ENCODE data around the gene PKD1. TPM values are rescaled to one million over a fixed set of nuclear protein-coding genes. Genes with fewer than 3 reads are reported as not detected.
A peak's percentile ranks its signal among the peaks of the same experiment; 100 is the strongest.

PKD1 gene
- total RNA-seq, 1 experiment from 2014 or later: 60.4 TPM

- Histone ChIP-seq H3K4me3 (no peak overlapping the region), H3K36me3 (peaks cover 73% of the 10 kb centered on the region), H3K4me1 (replicated peaks) (no peaks in the 10 kb centered on the region), H3K9me3 (replicated peaks) (no peaks in the 10 kb centered on the region), H3K27me3 (replicated peaks) (no peaks in the 10 kb centered on the region), H3K27ac (no peak overlapping the region)
- no peak for DNase-seq (ENCODE audit: low read depth in 1 of 2, low spot score in 2 of 2)
These were observed 78.9 kb downstream of the PKD1 start for GRCh38 chr16:2056681-2057407.

- no peak overlapping the region for H3K27ac ChIP-seq
- no peaks in the 10 kb centered on the region for H3K9me3 ChIP-seq (replicated peaks)
- no peaks in the 10 kb centered on the region for H3K27me3 ChIP-seq (replicated peaks)
- H3K4me1 ChIP-seq (replicated peaks): no peaks in the 10 kb centered on the region
- H3K4me3 ChIP-seq: no peak overlapping the region
- DNase-seq (ENCODE audit: low read depth in 1 of 2, low spot score in 2 of 2): no peak
- peaks cover 74% of the 10 kb centered on the region for H3K36me3 ChIP-seq
These were observed 79.6 kb downstream of the PKD1 start for GRCh38 chr16:2056077-2056476.

- Histone ChIP-seq H3K27ac (no peak overlapping the region), H3K9me3 (replicated peaks) (no peaks in the 10 kb centered on the region), H3K4me1 (replicated peaks) (no peaks in the 10 kb centered on the region), H3K4me3 (no peak overlapping the region), H3K27me3 (replicated peaks) (no peaks in the 10 kb centered on the region), H3K36me3 (peaks cover 70% of the 10 kb centered on the region)
- DNase-seq (ENCODE audit: low read depth in 1 of 2, low spot score in 2 of 2): no peak
These were observed 81.0 kb downstream of the PKD1 start for GRCh38 chr16:2054543-2055245.

- H3K9me3 ChIP-seq (replicated peaks): no peaks in the 10 kb centered on the region
- H3K4me1 ChIP-seq (replicated peaks): peaks cover 2% of the 10 kb centered on the region; the same call in 1 of the 2 replicates
- H3K36me3 ChIP-seq: peaks cover 75% of the 10 kb centered on the region
- no peak overlapping the region for H3K4me3 ChIP-seq
- no peaks in the 10 kb centered on the region for H3K27me3 ChIP-seq (replicated peaks)
- no peak overlapping the region for H3K27ac ChIP-seq
- DNase-seq (ENCODE audit: low read depth in 1 of 2, low spot score in 2 of 2): no peak
These were observed 81.8 kb downstream of the PKD1 start for GRCh38 chr16:2053897-2054296.

- Histone ChIP-seq H3K4me3 (no peak overlapping the region), H3K4me1 (replicated peaks) (peaks cover 8% of the 10 kb centered on the region), H3K36me3 (peaks cover 70% of the 10 kb centered on the region), H3K27me3 (replicated peaks) (no peaks in the 10 kb centered on the region), H3K27ac (no peak overlapping the region), H3K9me3 (replicated peaks) (no peaks in the 10 kb centered on the region)
- no peak for DNase-seq (ENCODE audit: low read depth in 1 of 2, low spot score in 2 of 2)
These were observed 82.5 kb downstream of the PKD1 start for GRCh38 chr16:2053211-2053610.

GRCh38 chr16:2048116-2048543, 87.6 kb downstream of the PKD1 start:
- peaks cover 46% of the 10 kb centered on the region for H3K36me3 ChIP-seq
- peaks cover 25% of the 10 kb centered on the region for H3K4me1 ChIP-seq (replicated peaks)
- H3K27me3 ChIP-seq (replicated peaks): no peaks in the 10 kb centered on the region
- peak overlapping the region; percentile 92 for H3K4me3 ChIP-seq
- H3K9me3 ChIP-seq (replicated peaks): no peaks in the 10 kb centered on the region
- DNase-seq (ENCODE audit: low read depth in 1 of 2, low spot score in 2 of 2): peak in 1 of 2 experiments; percentile 8
- H3K27ac ChIP-seq: no peak overlapping the region

GRCh38 chr16:2047330-2048115, 88.2 kb downstream of the PKD1 start, which contains the start of the genes NTHL1 and TSC2:
NTHL1 (minus strand) TSS chr16:2047834; CDS start chr16:2047823, 11 bp downstream.
TSC2 (plus strand) TSS chr16:2047985; CDS start chr16:2048616, 631 bp downstream.
- Histone ChIP-seq H3K27ac (no peak within 1 kb of the TSS), H3K4me1 (replicated peaks) (peaks cover 25% of the 10 kb centered on the region), H3K4me3 (peak within 1 kb of the TSS; percentile 92), H3K36me3 (peaks cover 40% of the 10 kb centered on the region), H3K27me3 (replicated peaks) (no peaks in the 10 kb centered on the region), H3K9me3 (replicated peaks) (no peaks in the 10 kb centered on the region)
- DNase-seq (ENCODE audit: low read depth in 1 of 2, low spot score in 2 of 2): peak; percentile 92 to 97

- no peaks in the 10 kb centered on the region for H3K27me3 ChIP-seq (replicated peaks)
- peaks cover 35% of the 10 kb centered on the region for H3K36me3 ChIP-seq
- H3K4me3 ChIP-seq: peak overlapping the region; percentile 92
- peaks cover 28% of the 10 kb centered on the region for H3K4me1 ChIP-seq (replicated peaks)
- no peak for DNase-seq (ENCODE audit: low read depth in 1 of 2, low spot score in 2 of 2)
- H3K27ac ChIP-seq: no peak overlapping the region
- no peaks in the 10 kb centered on the region for H3K9me3 ChIP-seq (replicated peaks)
These were observed 88.8 kb downstream of the PKD1 start for GRCh38 chr16:2046893-2047329.

- Histone ChIP-seq H3K27ac (no peak overlapping the region), H3K36me3 (peaks cover 34% of the 10 kb centered on the region), H3K4me3 (no peak overlapping the region), H3K27me3 (replicated peaks) (no peaks in the 10 kb centered on the region), H3K9me3 (replicated peaks) (no peaks in the 10 kb centered on the region), H3K4me1 (replicated peaks) (peaks cover 35% of the 10 kb centered on the region)
- no peak for DNase-seq (ENCODE audit: low read depth in 1 of 2, low spot score in 2 of 2)
These were observed 89.5 kb downstream of the PKD1 start for GRCh38 chr16:2045965-2046892.

GRCh38 chr16:2044541-2044940, 91.2 kb downstream of the PKD1 start:
- H3K27ac ChIP-seq: no peak overlapping the region
- H3K4me3 ChIP-seq: no peak overlapping the region
- H3K36me3 ChIP-seq: peaks cover 35% of the 10 kb centered on the region
- DNase-seq (ENCODE audit: low read depth in 1 of 2, low spot score in 2 of 2): no peak
- H3K4me1 ChIP-seq (replicated peaks): peaks cover 52% of the 10 kb centered on the region
- H3K27me3 ChIP-seq (replicated peaks): no peaks in the 10 kb centered on the region
- H3K9me3 ChIP-seq (replicated peaks): no peaks in the 10 kb centered on the region

GRCh38 chr16:2043667-2044451, 91.8 kb downstream of the PKD1 start:
- H3K9me3 ChIP-seq (replicated peaks): no peaks in the 10 kb centered on the region
- no peak for DNase-seq (ENCODE audit: low read depth in 1 of 2, low spot score in 2 of 2)
- peaks cover 34% of the 10 kb centered on the region for H3K36me3 ChIP-seq
- no peak overlapping the region for H3K4me3 ChIP-seq
- H3K4me1 ChIP-seq (replicated peaks): peaks cover 56% of the 10 kb centered on the region
- no peaks in the 10 kb centered on the region for H3K27me3 ChIP-seq (replicated peaks)
- H3K27ac ChIP-seq: no peak overlapping the region

- H3K27me3 ChIP-seq (replicated peaks): no peaks in the 10 kb centered on the region
- H3K4me1 ChIP-seq (replicated peaks): peaks cover 57% of the 10 kb centered on the region
- H3K36me3 ChIP-seq: peaks cover 39% of the 10 kb centered on the region
- DNase-seq (ENCODE audit: low read depth in 1 of 2, low spot score in 2 of 2): no peak
- no peak overlapping the region for H3K27ac ChIP-seq
- H3K9me3 ChIP-seq (replicated peaks): no peaks in the 10 kb centered on the region
- H3K4me3 ChIP-seq: no peak overlapping the region
These were observed 92.6 kb downstream of the PKD1 start for GRCh38 chr16:2042986-2043666.
